ENCODE data around the gene ACOXL.
"Not testable (repeated sequence)": the region's sequence is repeated elsewhere in the genome, so short reads cannot be mapped to it uniquely, and the experiment has no call there.

ACOXL gene

GRCh38 chr2:111042772-111043771, 310.7 kb downstream of the ACOXL start:
- DNase-seq (ENCODE audit: low spot score): peak; percentile 52
- no peak for TF ChIP-seq CTCF (IDR thresholded peaks at IDR 0.05; ENCODE audit: extremely low read depth, missing control alignments)

GRCh38 chr2:111044066-111044465, 311.7 kb downstream of the ACOXL start:
- no peak for TF ChIP-seq CTCF (IDR thresholded peaks at IDR 0.05; ENCODE audit: extremely low read depth, missing control alignments)
- DNase-seq (ENCODE audit: low spot score): no peak

- not testable (repeated sequence) for DNase-seq (ENCODE audit: low spot score)
Observed at GRCh38 chr2:111045236-111045635, 312.9 kb downstream of the ACOXL start.

- TF ChIP-seq CTCF (IDR thresholded peaks at IDR 0.05; ENCODE audit: extremely low read depth, missing control alignments): no peak
- no peak for DNase-seq (ENCODE audit: low spot score)
Observed at GRCh38 chr2:111045771-111046444, 313.5 kb downstream of the ACOXL start.

- DNase-seq (ENCODE audit: low spot score): no peak
Observed at GRCh38 chr2:111046670-111047069, 314.3 kb downstream of the ACOXL start.

GRCh38 chr2:111048856-111049768, 316.7 kb downstream of the ACOXL start:
- no peak for TF ChIP-seq CTCF (IDR thresholded peaks at IDR 0.05; ENCODE audit: extremely low read depth, missing control alignments)
- no peak for DNase-seq (ENCODE audit: low spot score)

More at GRCh38 chr2:111046670-111047069, 314.3 kb downstream of the ACOXL start:
- TF ChIP-seq CTCF (IDR thresholded peaks at IDR 0.05; ENCODE audit: extremely low read depth, missing control alignments): no peak
